Fibroblast of villous mesenchyme (primary cell): ENCODE results near the gene KLK5. TPM values are rescaled to one million over a fixed set of nuclear protein-coding genes. Genes with fewer than 3 reads are reported as not detected.

Experiments used
- DNase-seq: peaks from one replicate; pipeline ENCODE4 v3.0.0-alpha.2; 2010; ENCODE audit warnings: low read depth
- H3K4me3 ChIP-seq: 2 replicates; pipeline ENCODE4 v1.5.1; 2011; ENCODE audit warnings: low read depth, mild to moderate bottlenecking, low read length
- total RNA-seq: library from RNA; depleted of rRNA; stranded (reverse); fragments of >200 nt; gene quantifications from 2 replicates; pipeline ENCODE4 v1.2.3, GENCODE V29; 2012
- TF ChIP-seq, protein P1 (sequence below): IDR thresholded peaks from 2 replicates; pipeline ENCODE4 v1.5.1; 2012; ENCODE audit warnings: low read depth, mild to moderate bottlenecking, low read length; ENCODE audit not compliant: insufficient read depth

Gene KLK5
- total RNA-seq, 1 donor, result not detected

- TF ChIP-seq, protein P1, sequence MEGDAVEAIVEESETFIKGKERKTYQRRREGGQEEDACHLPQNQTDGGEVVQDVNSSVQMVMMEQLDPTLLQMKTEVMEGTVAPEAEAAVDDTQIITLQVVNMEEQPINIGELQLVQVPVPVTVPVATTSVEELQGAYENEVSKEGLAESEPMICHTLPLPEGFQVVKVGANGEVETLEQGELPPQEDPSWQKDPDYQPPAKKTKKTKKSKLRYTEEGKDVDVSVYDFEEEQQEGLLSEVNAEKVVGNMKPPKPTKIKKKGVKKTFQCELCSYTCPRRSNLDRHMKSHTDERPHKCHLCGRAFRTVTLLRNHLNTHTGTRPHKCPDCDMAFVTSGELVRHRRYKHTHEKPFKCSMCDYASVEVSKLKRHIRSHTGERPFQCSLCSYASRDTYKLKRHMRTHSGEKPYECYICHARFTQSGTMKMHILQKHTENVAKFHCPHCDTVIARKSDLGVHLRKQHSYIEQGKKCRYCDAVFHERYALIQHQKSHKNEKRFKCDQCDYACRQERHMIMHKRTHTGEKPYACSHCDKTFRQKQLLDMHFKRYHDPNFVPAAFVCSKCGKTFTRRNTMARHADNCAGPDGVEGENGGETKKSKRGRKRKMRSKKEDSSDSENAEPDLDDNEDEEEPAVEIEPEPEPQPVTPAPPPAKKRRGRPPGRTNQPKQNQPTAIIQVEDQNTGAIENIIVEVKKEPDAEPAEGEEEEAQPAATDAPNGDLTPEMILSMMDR, result no peak
- H3K4me3 ChIP-seq, result no peak overlapping the region
- no peak for DNase-seq
These were observed 39.8 kb downstream of the KLK5 start for GRCh38 chr19:50912727-50913716.

GRCh38 chr19:50912102-50912599 is 40.7 kb downstream of the KLK5 start:
- DNase-seq, result no peak
- TF ChIP-seq, protein P1, result no peak

GRCh38 chr19:50911206-50912101 is 41.4 kb downstream of the KLK5 start, which contains the start of gene KLK4:
Gene KLK4 (minus strand): TSS chr19:50911395. CDS start chr19:50910738, 657 bp downstream.
- H3K4me3 ChIP-seq, result no peak within 1 kb of the TSS
- TF ChIP-seq, protein P1, result no peak
- no peak for DNase-seq

More at GRCh38 chr19:50912102-50912599, 40.7 kb downstream of the KLK5 start:
- H3K4me3 ChIP-seq, result no peak overlapping the region

DNA sequence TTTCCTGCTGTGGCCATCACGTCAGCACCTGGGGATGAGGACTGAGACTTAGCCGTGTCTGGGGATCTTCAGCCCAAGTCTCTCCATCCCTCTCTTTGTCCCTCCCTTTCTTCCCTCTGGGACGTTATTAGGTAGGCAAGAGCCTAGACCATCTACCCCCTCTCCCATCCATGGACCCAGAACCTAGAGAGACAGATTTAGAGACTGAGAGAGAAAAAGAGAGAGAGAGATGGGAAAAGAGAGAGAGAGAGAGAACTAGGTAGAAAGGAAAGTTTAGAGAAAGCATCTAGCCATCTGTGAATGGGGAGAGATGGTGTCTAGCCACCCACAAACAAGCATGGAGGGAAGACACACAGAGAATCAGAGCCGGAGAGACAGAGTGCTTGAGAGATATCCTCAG is 42.1 kb downstream of the KLK5 start:
- TF ChIP-seq, protein P1, result no peak
- DNase-seq, result no peak
- H3K4me3 ChIP-seq, result no peak overlapping the region

- H3K4me3 ChIP-seq, result no peak overlapping the region
- TF ChIP-seq, protein P1, result no peak
- DNase-seq, result no peak
These were observed 43.4 kb downstream of the KLK5 start for GRCh38 chr19:50909240-50910070.

- TF ChIP-seq, protein P1, result no peak
- no peak for DNase-seq
- no peak overlapping the region for H3K4me3 ChIP-seq
These were observed 44.5 kb downstream of the KLK5 start for GRCh38 chr19:50908336-50908735.
